ENCODE results near the gene PEX5L.
"Not testable (repeated sequence)": the region's sequence is repeated elsewhere in the genome, so short reads cannot be mapped to it uniquely, and the experiment has no call there.

PEX5L gene

DNA sequence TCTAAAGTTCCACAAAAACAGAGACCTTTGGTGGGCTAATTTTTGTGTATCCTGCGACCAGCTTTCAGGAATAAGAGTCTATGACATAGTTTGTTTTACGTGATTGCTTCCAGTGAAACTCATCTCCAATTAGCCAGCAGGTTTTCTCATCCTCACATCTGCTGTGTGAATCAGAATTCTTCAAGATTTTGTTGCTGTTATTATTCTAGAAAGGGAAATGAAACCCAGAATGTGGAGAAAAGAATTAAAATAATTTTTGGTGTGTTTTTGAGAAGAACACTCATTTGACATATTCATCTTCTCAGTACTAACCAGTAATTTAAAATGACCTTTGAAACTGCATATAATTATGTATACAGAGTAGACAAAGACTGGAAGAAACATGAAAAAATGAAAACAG is 208.0 kb downstream of the PEX5L start:
- DNase-seq: peak; percentile 18

DNA sequence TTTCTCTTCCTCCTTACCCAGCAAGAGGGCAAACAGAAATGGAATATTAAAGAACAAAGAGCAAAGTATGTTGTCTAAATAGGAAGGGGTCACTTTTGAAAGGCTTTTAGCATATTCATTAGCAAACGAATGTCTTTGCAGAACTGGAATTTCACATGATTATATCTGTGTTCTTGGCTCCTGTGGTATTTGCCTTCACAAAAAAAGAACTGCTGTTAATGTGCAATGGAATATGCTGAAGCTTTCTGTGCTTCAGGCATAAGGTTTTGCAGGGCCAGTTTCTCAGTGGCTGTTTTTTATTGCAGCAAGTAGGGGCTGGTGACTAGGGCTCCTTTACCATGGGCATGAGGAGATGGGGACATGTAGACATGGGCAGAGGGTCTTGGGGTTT is 210.5 kb downstream of the PEX5L start:
- no peak for DNase-seq

DNA sequence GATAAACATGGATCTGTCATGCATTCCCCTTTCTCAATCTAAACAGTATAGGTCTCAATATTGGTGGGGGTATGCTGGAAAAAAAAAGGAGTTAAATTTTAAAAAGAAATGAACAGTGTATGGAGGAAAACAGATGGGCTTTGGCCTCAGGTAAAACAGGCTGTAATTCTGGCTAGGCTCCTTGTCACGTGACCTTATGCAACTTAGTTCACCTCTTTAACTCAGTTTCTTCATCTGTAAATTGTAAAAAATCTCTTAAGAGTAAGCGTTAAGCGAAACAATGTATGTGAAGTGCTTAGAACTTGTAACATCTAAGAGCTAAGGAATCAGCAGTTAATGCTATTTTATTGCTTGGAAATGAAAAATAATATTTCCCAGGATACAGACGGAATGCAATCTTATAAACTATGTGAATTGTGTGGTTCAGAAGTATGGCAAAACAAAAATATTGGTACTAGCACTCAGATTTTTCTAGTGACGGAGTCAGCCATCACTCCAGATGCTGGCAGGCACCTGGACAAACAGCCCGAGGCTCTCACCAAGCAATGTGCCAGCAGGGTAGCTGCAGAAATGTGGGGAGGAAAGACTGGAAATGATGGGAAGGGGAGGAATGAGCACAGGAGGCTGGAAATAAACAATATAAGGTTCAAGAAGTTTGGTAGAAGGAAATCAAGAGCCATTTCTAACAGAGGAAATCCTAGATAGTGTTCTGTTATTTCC is 211.1 kb downstream of the PEX5L start:
- DNase-seq: no peak

DNA sequence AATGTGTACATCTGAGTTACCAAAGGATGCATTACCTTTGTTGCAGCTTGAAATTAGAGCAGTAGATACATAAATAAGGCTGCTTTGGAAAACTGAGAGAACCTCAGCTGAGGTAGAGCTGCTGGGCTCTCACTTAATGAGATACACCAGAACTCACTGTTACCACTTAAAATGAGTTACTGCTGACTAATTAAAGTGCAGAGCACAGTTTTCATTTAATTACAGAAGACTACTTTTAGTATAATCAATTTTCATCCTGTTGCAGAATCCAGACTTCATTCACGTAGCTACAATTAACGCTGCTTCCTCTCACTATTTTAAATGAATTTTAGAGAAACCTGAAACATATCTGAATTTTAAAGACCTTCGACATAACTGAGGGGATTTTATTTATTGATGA is 214.4 kb downstream of the PEX5L start:
- DNase-seq: no peak

DNA sequence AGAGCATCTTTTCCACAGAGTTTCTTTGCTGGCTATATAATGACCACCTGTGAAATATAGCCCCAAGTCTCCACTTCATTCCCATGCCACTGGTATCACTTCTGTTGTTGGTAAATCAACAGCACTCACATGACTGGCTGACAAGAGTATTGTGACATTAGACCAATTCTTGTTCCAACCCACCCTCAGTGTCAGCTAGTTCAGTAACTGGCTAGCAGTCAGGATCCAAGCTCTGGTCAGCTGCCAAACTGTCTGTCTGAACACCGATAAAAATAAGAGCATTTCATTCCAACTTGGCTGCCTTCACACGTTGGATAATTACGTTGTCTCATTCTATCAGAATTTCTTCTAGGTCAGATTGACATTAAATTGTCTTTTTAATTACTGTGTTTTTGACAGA is 217.4 kb downstream of the PEX5L start:
- peak; percentile 41 for DNase-seq

DNA sequence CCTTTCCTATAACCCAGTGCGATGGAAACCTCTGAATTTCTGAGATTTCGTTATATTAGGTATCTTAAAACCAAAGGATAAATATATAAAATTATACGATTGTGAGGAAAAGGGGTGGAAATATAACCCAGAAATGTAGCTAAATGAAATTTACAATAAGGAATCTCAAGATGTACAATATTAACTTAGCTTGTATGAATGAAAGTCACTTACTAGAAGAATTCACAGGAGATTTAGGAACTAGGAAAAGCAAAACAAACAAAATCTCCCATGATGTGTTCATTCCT is 224.7 kb downstream of the PEX5L start:
- no peak for DNase-seq

DNA sequence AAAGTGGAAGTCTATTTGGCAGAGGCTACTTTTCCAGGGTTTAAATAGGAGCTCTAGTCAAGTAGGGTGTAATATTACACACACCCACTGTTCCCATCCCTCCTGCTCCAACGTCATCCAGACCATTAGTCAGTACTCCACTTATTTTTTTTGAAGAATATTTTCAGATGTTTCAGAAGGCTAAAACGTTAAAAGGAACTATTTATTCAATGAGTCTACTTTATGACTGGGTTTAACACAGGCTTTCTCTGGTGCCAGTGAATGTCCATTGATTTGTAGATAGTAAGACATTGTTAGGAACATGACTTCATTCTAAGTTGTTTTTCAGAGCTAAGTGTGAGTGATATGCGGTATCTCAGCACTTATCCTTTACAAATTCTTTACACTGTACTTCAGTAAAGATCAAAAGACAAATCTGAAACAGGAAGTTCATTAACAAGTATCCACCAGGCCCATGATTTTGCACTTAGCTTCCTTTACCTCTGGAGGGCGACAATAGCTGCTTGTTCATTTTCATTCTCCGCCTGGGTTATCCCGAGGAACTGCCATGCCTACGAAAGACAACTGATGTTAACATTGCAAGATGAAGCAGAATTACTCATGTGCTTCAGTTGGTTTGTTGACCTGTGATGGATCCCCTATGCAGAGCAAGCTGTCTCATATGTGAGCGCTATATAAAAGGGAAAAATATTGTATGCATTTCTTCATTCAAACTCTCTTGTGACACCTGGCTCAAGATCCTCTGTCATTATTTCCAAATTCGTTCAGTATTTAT is 225.2 kb downstream of the PEX5L start:
- peak; percentile 84 for DNase-seq

DNA sequence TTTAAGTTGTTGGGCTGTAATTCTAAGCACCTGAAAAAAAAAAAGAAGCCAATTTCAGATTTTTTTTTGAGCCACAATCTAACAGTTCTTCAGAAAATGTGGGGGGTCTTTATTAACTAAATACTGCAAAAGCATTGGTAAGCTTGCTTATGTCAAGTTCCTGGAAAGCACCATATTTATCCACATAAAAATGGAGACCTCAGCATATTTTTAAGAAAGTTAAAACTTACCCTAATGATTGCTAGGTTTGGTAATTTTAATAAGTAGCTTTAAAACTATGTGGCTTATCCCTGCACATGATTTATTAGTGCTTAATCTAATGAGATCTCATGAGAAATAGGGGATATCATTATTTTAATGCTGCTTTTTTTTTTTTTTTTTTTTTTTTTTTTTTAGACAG is 227.1 kb downstream of the PEX5L start:
- no peak for DNase-seq

DNA sequence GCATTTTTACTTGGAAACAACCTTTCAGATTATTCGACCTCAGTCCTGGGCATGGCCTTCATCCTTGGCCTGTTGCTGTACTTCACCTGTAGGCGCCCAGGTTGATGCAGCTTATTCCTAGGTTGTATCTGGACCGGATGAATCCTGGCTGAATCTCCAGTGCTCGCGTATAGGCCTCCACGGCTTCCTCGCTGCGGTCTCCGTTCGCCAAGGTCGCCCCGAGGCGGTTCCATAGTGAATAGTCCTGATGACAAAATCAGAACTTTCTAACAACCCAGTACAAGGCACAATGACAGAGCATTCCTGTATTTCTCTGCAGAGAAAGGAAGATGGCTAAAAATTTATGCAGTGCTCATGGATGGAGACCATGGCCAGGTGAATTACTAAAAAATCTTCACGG is 229.1 kb downstream of the PEX5L start:
- DNase-seq: no peak

DNA sequence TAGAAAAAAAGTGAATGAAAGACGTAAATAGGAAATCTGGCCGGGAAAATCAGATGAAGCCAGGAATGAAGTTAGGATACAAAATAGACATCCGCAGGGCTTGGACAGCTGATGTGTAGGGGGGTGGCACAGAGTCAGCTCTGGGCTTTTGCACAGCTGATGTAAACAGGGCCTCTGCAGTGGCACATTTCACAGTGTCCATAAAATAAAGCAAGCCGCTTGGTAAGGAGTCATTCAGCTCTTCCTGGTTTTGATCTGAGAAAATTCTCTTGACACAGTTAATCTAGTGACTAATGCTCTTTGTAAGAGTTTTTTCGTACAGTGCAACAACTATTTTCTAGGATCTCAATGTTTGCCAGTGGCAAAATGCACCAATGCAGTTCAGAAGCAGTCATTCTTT is 230.6 kb downstream of the PEX5L start:
- DNase-seq: no peak

DNA sequence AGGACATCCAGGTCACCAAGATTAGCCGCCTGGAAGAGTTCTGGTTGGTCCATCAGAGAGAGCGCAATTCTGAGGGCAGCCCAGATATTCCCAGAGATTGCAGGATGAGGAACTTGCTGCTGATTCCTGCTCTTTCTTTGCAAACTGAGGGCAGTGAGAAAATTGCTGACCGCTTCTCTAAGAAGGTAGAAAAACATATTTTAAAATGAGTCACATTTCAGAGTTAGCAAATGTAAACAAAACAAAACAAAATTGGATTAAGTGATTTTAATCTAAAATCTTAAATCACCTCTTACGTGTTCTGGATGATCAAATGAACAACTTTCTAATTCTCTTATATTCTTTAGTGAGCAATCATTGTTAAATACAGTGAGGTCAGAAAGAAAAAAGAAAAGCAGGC is 234.9 kb downstream of the PEX5L start:
- no peak for DNase-seq

DNA sequence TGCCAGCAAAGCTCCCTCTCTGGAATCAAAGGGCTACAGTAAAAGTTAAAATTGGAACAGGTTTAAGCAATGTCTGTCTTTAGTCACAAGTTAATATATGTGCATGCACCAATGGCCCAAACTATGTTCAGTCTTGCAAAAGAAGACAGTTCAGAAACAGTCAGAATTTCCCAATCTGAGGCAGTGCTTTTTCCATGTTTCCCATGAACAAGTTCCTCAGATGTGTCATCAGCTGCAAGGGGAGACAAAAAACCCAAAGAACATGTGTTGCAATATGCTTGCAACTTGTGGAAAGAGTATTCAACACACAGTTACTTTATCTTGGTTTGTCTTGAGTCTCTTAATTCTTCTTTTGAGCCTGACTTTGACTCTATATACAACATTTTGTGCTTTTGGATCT is 235.5 kb downstream of the PEX5L start:
- peak; percentile 76 for DNase-seq

DNA sequence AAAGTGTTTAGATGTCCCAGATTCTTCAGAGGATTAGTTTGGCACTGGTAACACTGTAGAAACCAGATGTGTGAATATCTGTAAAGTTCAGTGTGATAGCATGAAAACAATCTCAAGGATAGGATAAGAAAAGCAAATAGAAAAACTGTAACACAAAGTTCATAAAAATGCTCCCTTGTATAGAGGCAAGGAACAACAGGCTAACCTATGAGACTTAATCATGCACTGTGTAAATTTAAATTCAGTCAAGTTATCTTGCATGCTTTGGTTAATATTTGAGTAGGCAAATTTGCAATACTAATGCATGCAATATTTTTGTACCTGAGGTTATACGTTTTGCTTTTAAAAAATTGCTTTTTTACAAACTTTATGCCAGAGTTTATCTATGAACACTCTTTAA is 239.5 kb downstream of the PEX5L start:
- DNase-seq: no peak

DNA sequence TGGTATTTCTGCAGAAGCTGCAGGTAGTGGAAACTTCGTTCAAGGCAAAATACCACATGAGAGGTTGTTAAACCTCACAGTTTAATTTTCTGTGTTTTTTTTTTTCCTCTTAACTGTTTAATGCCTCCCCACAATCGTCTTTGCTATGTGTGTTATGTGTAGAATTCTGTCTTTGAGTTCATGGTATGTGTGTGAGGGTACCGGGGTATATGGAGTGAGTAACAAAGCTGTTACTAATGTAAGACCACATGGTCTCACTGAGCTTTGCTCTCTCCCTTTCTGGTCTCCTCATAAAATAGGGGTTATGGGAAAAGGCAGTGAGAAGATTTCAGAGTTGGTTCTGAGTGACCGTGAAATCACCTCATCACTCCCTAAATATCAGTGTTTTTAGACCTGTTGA is 240.3 kb downstream of the PEX5L start:
- no peak for DNase-seq

DNA sequence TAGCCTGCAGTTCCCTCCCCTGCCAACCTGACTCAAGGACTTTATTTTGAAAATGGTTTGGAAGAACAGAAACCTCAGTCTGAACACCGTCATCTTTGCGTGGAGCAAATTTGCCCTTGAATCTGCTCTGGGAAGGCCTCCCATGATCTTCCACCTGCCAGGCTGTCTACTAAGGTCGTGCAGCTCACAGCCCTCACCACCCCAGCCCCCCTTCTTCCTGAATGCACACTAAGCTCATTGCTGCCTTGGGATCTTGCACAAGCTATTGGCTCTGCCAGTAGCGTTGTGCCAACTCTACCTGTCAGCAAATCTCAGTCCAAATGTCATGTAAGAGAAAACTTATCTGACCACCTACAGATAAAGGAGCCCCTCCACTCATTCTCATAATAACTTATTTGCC is 242.4 kb downstream of the PEX5L start:
- no peak for DNase-seq

DNA sequence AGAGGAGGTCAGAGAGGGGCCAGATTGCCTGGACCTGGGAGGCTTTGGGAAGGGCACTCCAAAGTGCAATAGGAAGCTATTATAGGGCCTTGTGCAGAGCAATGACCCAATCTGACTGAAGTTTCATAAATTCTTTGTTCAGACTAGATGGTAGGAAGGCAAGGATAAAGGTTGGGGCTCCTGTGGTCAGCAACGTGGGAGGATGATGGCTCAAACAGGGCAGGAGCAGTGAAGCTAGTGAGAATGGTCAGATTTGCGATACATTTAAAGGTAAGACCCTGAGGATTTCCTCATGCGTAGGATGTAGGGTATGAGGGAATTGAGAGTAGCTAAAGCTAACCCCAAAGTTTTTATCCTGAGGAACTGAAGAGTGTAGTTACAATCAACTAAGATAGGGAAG is 244.9 kb downstream of the PEX5L start:
- DNase-seq: no peak

DNA sequence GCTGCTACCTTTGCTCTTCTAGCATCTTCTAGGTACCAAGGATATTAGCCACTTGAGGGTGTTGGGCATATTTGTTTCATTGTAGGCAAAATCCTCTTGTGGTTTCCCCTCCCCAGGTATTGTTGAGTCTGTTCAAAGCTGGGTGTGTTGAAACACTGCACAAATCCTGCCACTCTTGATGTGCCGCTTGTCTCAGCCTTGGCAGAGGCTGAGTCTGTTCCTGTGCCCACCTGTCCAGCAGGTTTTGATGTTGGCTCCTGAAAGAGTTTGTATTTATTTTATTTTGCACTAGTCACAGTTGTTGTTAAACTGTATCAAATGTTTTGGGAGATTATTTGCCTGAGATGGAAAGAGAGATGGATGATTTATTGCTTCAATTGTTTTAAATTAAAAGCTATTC is 247.7 kb downstream of the PEX5L start:
- DNase-seq: no peak

DNA sequence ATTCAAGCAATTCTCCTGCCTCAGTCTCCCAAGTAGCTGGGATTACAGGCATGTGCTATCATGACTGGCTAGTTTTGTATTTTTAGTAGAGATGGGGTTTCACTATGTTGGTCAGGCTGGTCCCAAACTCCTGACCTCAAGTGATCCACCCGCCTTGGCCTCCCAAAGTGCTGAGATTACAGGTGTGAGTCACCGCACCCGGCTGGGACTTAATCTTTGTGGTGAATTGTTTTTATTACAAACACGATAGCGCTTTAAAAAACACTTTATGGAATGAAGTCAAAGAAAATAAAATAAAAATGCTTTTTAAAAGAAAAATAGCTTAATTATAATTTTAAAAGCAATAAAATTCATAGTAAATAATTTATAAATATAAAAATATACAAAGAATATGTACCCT is 253.9 kb downstream of the PEX5L start:
- not testable (repeated sequence) for DNase-seq

DNA sequence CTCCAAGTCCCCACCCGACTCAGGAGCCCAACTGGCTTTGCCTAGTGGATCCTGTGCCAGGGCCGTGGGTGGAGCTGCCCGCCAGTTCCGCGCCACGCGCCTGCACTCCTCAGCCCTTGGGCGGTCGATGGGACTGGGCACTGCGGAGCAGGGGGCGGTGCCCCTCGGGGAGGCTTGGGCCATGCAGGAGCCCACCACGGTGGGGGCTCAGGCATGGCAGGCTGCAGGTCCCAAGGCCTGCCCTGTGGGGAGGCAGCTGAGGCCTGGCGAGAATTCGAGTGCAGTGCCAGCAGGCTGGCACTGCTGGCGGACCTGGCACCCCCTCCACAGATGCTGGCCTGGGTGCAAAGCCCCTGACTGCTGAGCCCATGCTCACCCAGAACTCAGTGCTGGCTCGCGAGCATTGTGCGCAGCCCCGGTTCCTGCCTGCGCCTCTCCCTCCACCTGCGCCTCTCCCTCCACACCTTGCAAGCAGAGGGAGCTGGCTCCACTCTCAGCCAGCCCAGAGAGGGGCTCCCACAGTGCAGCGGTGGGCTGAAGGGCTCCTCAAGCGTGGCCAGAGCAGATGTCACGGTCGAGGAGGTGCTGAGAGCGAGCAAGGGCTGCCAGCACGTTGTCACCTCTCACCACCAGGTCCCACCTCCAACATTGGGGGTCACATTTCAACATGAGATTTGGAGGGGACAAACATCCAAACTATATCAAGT is 261.2 kb downstream of the PEX5L start:
- no peak for DNase-seq

DNA sequence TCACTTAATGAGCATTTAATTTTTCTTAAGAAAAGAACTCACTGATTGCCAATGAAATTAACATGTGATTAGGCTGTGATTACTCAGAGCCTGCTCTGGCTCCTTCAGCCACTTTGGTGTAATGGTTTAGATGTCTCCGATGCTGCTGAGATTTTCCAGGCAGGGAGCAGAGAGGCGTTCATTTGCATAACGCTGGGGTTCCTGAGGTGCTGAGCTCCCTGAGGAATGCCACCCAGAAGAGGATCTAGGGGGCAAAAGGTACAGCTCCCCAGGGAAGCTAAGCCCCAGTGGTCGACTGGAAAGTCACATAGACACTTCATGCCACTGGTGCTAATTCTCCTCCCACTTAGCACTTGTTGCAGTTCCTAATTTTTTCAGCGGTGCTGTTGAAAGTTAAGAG is 264.4 kb downstream of the PEX5L start:
- DNase-seq: no peak

DNA sequence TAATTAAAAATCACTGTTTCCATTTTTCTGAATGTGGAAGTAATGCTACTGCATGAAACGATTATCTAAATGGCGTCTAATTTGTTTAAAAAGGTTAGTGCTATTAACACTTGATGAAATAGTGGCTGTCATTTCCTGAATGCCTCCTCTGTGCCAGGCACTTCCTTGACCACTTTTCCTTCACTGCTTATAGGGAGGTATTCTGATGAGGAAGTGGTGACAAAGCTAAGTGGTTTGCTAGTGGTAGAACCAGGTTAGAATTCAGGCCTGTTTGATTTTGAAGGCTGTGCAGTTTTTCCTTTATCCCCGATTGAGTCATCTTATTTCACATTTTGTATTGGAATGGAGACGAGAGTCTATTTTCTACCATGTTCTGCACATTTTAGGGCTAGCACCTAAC is 264.9 kb downstream of the PEX5L start:
- peak; percentile 3 for DNase-seq

DNA sequence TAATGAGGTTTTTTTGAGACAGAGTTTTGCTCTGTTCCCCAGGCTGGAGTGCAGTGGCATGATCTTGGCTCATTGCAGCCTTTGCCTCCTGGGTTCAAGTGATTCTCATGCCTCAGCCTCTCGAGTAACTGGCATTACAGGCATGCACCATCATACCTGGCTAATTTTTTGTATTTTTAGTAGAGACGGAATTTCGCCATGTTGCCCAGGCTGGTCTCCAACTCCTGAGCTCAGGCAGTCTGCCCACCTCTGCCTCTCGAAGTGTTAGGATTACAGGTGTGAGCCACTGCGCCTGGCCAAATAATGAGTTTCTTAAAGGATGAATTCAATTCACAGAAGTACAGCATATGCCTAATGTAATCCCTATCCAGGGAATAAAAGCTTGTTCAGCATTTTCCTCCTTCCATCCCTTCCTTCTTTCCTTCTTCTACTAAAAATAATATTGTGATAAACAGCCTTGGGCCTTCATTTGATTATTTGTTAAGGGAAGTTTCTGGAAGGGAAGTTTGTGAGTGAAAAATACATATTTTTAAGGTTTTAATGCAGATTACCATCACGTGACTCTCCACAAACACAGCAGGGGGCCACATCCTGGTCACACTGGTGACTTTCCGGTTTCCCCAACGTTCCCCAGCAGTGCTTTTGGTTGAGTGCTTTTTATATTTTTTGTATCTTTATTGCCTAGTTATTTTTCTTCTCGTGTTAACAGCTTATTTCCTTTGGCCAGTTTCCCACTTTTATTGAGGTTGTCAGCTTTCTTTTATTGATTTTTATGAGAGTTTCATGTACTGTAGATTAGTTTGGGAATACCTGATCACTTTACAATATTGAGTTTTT is 267.1 kb downstream of the PEX5L start:
- DNase-seq: no peak

DNA sequence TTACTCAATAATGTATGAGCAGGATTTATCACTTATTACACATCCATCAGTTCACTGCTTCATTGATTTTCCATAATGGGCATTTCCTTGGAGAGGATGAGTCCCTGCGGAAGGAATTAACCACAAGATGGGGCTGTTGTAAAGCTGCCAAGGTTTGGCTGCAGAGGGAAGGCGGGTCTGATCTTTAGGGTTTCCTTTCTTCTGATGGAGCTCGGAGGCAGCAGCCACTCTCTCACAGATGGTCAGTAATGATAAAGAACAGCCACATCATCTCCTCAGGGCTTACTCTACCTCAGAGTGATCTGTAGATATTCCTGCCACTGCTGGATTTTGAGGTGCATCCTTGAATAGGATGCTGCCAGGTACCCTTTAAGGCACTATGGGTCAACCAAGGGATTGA is 268.7 kb downstream of the PEX5L start:
- DNase-seq: no peak

Measured in MV-4-11 (cell line).